Keratinocyte (primary cell): ENCODE data around the gene UXS1. TPM values are rescaled to one million over a fixed set of nuclear protein-coding genes. Genes with fewer than 3 reads are reported as not detected.

ENCODE experiments used
- DNase-seq: peaks from one replicate; pipeline ENCODE4 v3.0.0-alpha.2; 2011; ENCODE audit warnings: low read depth, missing footprints, low spot score
- FAIRE-seq: peaks from 2 replicates; lab custom pipeline; 2011; peaks lifted over from hg19 to GRCh38; lab: Jason Lieb, UNC
- H2AFZ ChIP-seq: 2 replicates; pipeline ENCODE4 v1.6.0; 2012; ENCODE audit warnings: low read length, control low read depth, inconsistent platforms; ENCODE audit not compliant: control insufficient read depth
- H3K27ac ChIP-seq: 2 replicates; pipeline ENCODE4 v1.5.1; 2011; ENCODE audit warnings: low read length; ENCODE audit not compliant: control insufficient read depth, insufficient read depth
- H3K27me3 ChIP-seq: 3 replicates; pipeline ENCODE4 v1.6.0; 2011; ENCODE audit warnings: low read length; ENCODE audit not compliant: control insufficient read depth, insufficient read depth; ENCODE audit errors: extremely low read depth
- H3K36me3 ChIP-seq, 2 experiments: 2 replicates in 1 of 2; 3 replicates in 1 of 2; pipeline ENCODE4 v1.5.1; 2011; ENCODE audit warnings: low read length in 2 of 2, mild to moderate bottlenecking in 1 of 2; ENCODE audit not compliant: control insufficient read depth in 2 of 2, insufficient read depth in 2 of 2; ENCODE audit errors: extremely low read depth in 1 of 2
- H3K4me1 ChIP-seq: 3 replicates; pipeline ENCODE4 v1.5.1; 2011; ENCODE audit warnings: low read length; ENCODE audit not compliant: control insufficient read depth, insufficient read depth; ENCODE audit errors: extremely low read depth
- H3K4me2 ChIP-seq: 3 replicates; pipeline ENCODE4 v1.6.0; 2011; ENCODE audit warnings: low read depth, low read length; ENCODE audit not compliant: control insufficient read depth, insufficient read depth; ENCODE audit errors: extremely low read depth
- H3K4me3 ChIP-seq, 3 experiments: fragments of 200-600 bp in 1 of 3; sonication (generic) in 1 of 3; 2 replicates in 2 of 3; 3 replicates in 1 of 3; pipeline ENCODE4 v1.5.1; 2011 to 2016; ENCODE audit warnings: low read length in 3 of 3, mild to moderate bottlenecking in 3 of 3, control low read depth in 2 of 3, inconsistent platforms in 1 of 3, low read depth in 1 of 3, mixed read lengths in 1 of 3, mixed run types in 1 of 3, moderate library complexity in 1 of 3; ENCODE audit not compliant: control insufficient read depth in 2 of 3, insufficient read depth in 2 of 3; ENCODE audit errors: extremely low read depth in 1 of 3
- H3K79me2 ChIP-seq: 2 replicates; pipeline ENCODE4 v1.6.0; 2012; ENCODE audit warnings: low read length; ENCODE audit not compliant: control insufficient read depth, insufficient read depth
- H3K9ac ChIP-seq: 3 replicates; pipeline ENCODE4 v1.6.0; 2011; ENCODE audit warnings: low read length; ENCODE audit not compliant: control insufficient read depth, insufficient read depth; ENCODE audit errors: extremely low read depth
- H3K9me1 ChIP-seq: 3 replicates; pipeline ENCODE4 v1.6.0; 2011; ENCODE audit warnings: low read length; ENCODE audit not compliant: control insufficient read depth, insufficient read depth; ENCODE audit errors: extremely low read depth
- H3K9me3 ChIP-seq: 2 replicates; pipeline ENCODE4 v1.5.1; 2012; ENCODE audit warnings: low read depth, low read length; ENCODE audit not compliant: control insufficient read depth
- H4K20me1 ChIP-seq: 3 replicates; pipeline ENCODE4 v1.6.0; 2011; ENCODE audit warnings: low read length; ENCODE audit not compliant: control insufficient read depth, insufficient read depth; ENCODE audit errors: extremely low read depth
- CTCF ChIP-seq, 3 experiments: IDR thresholded peaks in 1 of 3; conservative IDR thresholded peaks in 1 of 3; optimal IDR thresholded peaks in 1 of 3; 2 replicates in 2 of 3; 3 replicates in 1 of 3; pipeline versions ENCODE3 to v1.5.1; 2011; ENCODE audit warnings: low read length in 3 of 3, mild to moderate bottlenecking in 3 of 3, moderate library complexity in 2 of 3, control low read depth in 1 of 3, inconsistent platforms in 1 of 3; ENCODE audit not compliant: insufficient read depth in 2 of 3; ENCODE audit errors: extremely low read depth in 1 of 3
- EZH2 ChIP-seq: IDR thresholded peaks from one replicate; pipeline ENCODE4 v1.6.1; 2012; ENCODE audit warnings: inconsistent platforms, mild to moderate bottlenecking, low read length, moderate library complexity
- dilution Hi-C: fragments of 300-500 bp; cut with MboI; formaldehyde crosslinking; loops from one replicate; pipeline ENCODE4 v1.7.0; 2020; ENCODE audit warnings: low sequenced_read_pairs; ENCODE audit not compliant: extremely low pct_ligation_motif_present
- polyA plus RNA-seq, 5 experiments: library from polyadenylated mRNA; depleted of rRNA in 3 of 5; stranded (reverse) in 3 of 5; stranded (forward) in 1 of 5; unstranded in 1 of 5; fragments of >200 nt; gene quantifications; 1 replicate in 1 of 5; 2 replicates in 3 of 5; 3 replicates in 1 of 5; pipeline versions ENCODE4 v1.2.1 to v1.2.3, GENCODE V29; 2011 to 2012; ENCODE audit warnings: missing spikeins in 2 of 5, low read depth in 1 of 5, low replicate concordance in 1 of 5

UXS1 gene
- polyA plus RNA-seq, 1 donor (not counting 4 experiments of a cell fraction or from before 2014, with no cell fraction given) = 43.5 TPM

GRCh38 chr2:106168657-106169056 is 25.4 kb downstream of the UXS1 start:
- Histone ChIP-seq H4K20me1 (no peaks in the 10 kb centered on the region), H2AFZ (no peak overlapping the region), H3K9me3 (no peaks in the 10 kb centered on the region), H3K4me2 (no peak overlapping the region), H3K9ac (no peak overlapping the region), H3K27me3 (no peaks in the 10 kb centered on the region), H3K9me1 (no peaks in the 10 kb centered on the region), H3K4me1 (no peaks in the 10 kb centered on the region), H3K36me3 (no peaks in the 10 kb centered on the region), H3K4me3 (no peak overlapping the region), H3K79me2 (peaks cover 9% of the 10 kb centered on the region), H3K27ac (no peak overlapping the region)
- no peak for FAIRE-seq
- DNase-seq = no peak
- dilution Hi-C loops = no loop called here
- no peak for TF ChIP-seq EZH2
- no peak for TF ChIP-seq CTCF (optimal IDR thresholded peaks at IDR 0.05 in 1 of 3, IDR thresholded peaks at IDR 0.05 in 1 of 3, conservative IDR thresholded peaks at IDR 0.05 in 1 of 3; ENCODE audit: extremely low read depth in 1 of 3, insufficient read depth in 2 of 3, low read length in 3 of 3)

- no peak overlapping the region for H3K4me2 ChIP-seq
- H3K36me3 ChIP-seq = peaks cover 0 to 1% of the 10 kb centered on the region in 2 experiments
- no peak overlapping the region for H3K4me3 ChIP-seq
- no peak overlapping the region for H3K9ac ChIP-seq
- no peak for DNase-seq
- H3K27ac ChIP-seq = no peak overlapping the region
- no peak overlapping the region for H2AFZ ChIP-seq
- TF ChIP-seq EZH2 (no peak), CTCF (optimal IDR thresholded peaks at IDR 0.05 in 1 of 3, IDR thresholded peaks at IDR 0.05 in 1 of 3, conservative IDR thresholded peaks at IDR 0.05 in 1 of 3; ENCODE audit: extremely low read depth in 1 of 3, insufficient read depth in 2 of 3, low read length in 3 of 3) (no peak)
- dilution Hi-C loops = no loop called here
- no peaks in the 10 kb centered on the region for H3K9me1 ChIP-seq
- FAIRE-seq = no peak
- no peaks in the 10 kb centered on the region for H3K9me3 ChIP-seq
- H3K79me2 ChIP-seq = peaks cover 6% of the 10 kb centered on the region
- no peaks in the 10 kb centered on the region for H3K4me1 ChIP-seq
- no peaks in the 10 kb centered on the region for H4K20me1 ChIP-seq
- no peaks in the 10 kb centered on the region for H3K27me3 ChIP-seq
These were observed 27.0 kb downstream of the UXS1 start for GRCh38 chr2:106167067-106167466.
